OCI-LY1 (cell line): Measurements from ENCODE around the gene ARHGEF39.

Experiments used
- H2AFZ ChIP-seq: fragments of 200-600 bp; sonication (generic), shearing (Covaris generic); 2 replicates; pipeline ENCODE4 v1.6.0; 2014; ENCODE audit warnings: antibody characterized with exemption, mild to moderate bottlenecking, low read length
- H3F3A ChIP-seq: fragments of 200-600 bp; sonication (generic), shearing (Covaris generic); 2 replicates; pipeline ENCODE4 v1.6.0; 2014; ENCODE audit warnings: mild to moderate bottlenecking, antibody characterized with exemption, low read length, moderate library complexity; ENCODE audit not compliant: insufficient read depth
- H3K27ac ChIP-seq: fragments of 200-600 bp; sonication (generic); 2 replicates; pipeline ENCODE4 v1.5.1; 2014; ENCODE audit warnings: low read length, mixed run types, mild to moderate bottlenecking, low read depth; ENCODE audit not compliant: poor library complexity, severe bottlenecking
- H3K27me3 ChIP-seq: fragments of 200-600 bp; sonication (generic); 2 replicates; pipeline ENCODE4 v1.6.0; 2014; ENCODE audit warnings: antibody characterized with exemption, mild to moderate bottlenecking, low read length, moderate library complexity; ENCODE audit not compliant: insufficient read depth
- H3K36me3 ChIP-seq: fragments of 200-600 bp; sonication (generic); 2 replicates; pipeline ENCODE4 v1.6.1; 2014; ENCODE audit warnings: mild to moderate bottlenecking, antibody characterized with exemption, low read length, moderate library complexity, mixed read lengths; ENCODE audit not compliant: insufficient read depth
- H3K4me1 ChIP-seq: fragments of 200-600 bp; sonication (generic); 2 replicates; pipeline ENCODE4 v1.5.1; 2014; ENCODE audit warnings: mild to moderate bottlenecking, low read length, moderate library complexity; ENCODE audit not compliant: insufficient read depth, severe bottlenecking
- H3K4me2 ChIP-seq: fragments of 200-600 bp; sonication (generic), shearing (Covaris generic); 2 replicates; pipeline ENCODE4 v1.6.1; 2014; ENCODE audit warnings: low read length
- H3K4me3 ChIP-seq: fragments of 200-600 bp; sonication (generic); 2 replicates; pipeline ENCODE4 v1.5.1; 2014; ENCODE audit warnings: low read length, low read depth, mild to moderate bottlenecking, mixed read lengths; ENCODE audit not compliant: poor library complexity, severe bottlenecking
- H3K79me2 ChIP-seq: fragments of 200-600 bp; shearing (Covaris generic); 2 replicates; pipeline ENCODE4 v1.6.1; 2016; ENCODE audit warnings: mixed run types, low read length, mixed read lengths; ENCODE audit not compliant: insufficient read depth
- H3K9ac ChIP-seq: fragments of 200-600 bp; sonication (generic), shearing (Covaris generic); 2 replicates; pipeline ENCODE4 v1.6.1; 2014; ENCODE audit warnings: mild to moderate bottlenecking, low read length, mixed read lengths
- H3K9me2 ChIP-seq: fragments of 200-600 bp; sonication (generic), shearing (Covaris generic); 2 replicates; pipeline ENCODE4 v1.6.1; 2014; ENCODE audit warnings: low read depth, mild to moderate bottlenecking, low read length, mixed read lengths
- H3K9me3 ChIP-seq: fragments of 200-600 bp; shearing (Covaris generic); 2 replicates; pipeline ENCODE4 v1.6.1; 2014; ENCODE audit warnings: low read length, mixed read lengths
- H4K20me1 ChIP-seq: fragments of 200-600 bp; sonication (generic), shearing (Covaris generic); 2 replicates; pipeline ENCODE4 v1.6.0; 2016; ENCODE audit warnings: mild to moderate bottlenecking, low read length; ENCODE audit not compliant: insufficient read depth
- EZH2 ChIP-seq: fragments of 200-600 bp; sonication (generic), shearing (Covaris generic); IDR thresholded peaks from 2 replicates; pipeline ENCODE4 v1.8.0; 2017; ENCODE audit warnings: borderline replicate concordance, mixed run types, mild to moderate bottlenecking, antibody characterized with exemption, low read length, moderate library complexity, mixed read lengths
- TF ChIP-seq, protein P1 (sequence below): fragments of 200-600 bp; sonication (generic), shearing (Covaris generic); IDR thresholded peaks from 2 replicates; pipeline ENCODE4 v1.5.1; 2017; ENCODE audit warnings: mild to moderate bottlenecking, antibody characterized with exemption, low read length, moderate library complexity, mixed read lengths

ARHGEF39 gene

DNA sequence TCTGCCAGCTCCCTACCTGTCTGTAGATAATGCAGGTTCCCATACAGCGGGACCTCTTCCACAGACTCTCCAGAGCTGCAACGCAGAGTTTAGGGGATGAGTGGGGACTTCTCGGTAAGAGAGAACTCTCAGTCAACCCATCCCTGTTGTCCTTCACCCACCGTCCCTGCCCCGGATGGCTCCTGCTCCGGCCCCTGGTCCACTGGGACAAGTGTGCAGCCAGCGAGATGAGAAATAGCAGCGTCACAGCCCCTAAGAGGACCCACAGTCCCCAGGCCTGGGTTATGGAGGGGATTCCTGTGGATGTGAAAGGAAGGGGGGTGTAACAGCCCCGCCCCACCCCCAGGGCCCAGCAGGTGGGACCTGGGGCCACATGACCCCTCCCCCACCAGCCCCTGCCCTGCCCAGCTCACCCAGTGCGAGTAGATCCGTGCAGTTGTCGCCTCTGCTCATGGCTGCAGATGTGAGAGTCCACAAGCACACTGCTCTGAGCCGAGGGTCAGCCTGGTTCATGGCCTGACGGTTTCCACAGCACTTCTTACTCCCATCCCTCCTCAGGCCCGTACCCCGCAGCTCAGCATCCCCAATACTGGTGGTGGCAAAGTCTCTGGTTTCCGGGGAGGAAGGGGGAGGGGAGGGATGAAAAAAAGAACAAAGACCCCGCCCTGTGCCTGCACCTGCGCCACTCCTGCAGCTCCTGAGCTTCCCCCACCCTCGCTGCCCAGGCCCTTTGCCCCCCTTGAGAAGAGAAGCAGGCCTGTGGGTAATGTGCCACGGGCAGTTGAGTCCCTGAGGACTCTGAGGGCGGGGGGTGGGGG is 14.4 kb downstream of the ARHGEF39 start, which contains the start of gene SIT1:
TSS of gene SIT1 (minus strand) at position 591 of the 818 bp plus-strand sequence. CDS start at position 513, 78 bp downstream.
- peaks cover 17% of the 10 kb centered on the region for H3F3A ChIP-seq
- no peaks in the 10 kb centered on the region; the same call in 1 of the 2 replicates for H3K79me2 ChIP-seq
- no peaks in the 10 kb centered on the region for H3K36me3 ChIP-seq
- H3K27me3 ChIP-seq = no peaks in the 10 kb centered on the region
- H3K9me2 ChIP-seq = no peaks in the 10 kb centered on the region
- no peaks in the 10 kb centered on the region for H3K9me3 ChIP-seq
- TF ChIP-seq EZH2 = no peak
- TF ChIP-seq, protein P1, sequence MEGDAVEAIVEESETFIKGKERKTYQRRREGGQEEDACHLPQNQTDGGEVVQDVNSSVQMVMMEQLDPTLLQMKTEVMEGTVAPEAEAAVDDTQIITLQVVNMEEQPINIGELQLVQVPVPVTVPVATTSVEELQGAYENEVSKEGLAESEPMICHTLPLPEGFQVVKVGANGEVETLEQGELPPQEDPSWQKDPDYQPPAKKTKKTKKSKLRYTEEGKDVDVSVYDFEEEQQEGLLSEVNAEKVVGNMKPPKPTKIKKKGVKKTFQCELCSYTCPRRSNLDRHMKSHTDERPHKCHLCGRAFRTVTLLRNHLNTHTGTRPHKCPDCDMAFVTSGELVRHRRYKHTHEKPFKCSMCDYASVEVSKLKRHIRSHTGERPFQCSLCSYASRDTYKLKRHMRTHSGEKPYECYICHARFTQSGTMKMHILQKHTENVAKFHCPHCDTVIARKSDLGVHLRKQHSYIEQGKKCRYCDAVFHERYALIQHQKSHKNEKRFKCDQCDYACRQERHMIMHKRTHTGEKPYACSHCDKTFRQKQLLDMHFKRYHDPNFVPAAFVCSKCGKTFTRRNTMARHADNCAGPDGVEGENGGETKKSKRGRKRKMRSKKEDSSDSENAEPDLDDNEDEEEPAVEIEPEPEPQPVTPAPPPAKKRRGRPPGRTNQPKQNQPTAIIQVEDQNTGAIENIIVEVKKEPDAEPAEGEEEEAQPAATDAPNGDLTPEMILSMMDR = no peak
- peak within 1 kb of the TSS; percentile 96 for H3K4me2 ChIP-seq
- no peak within 1 kb of the TSS for H2AFZ ChIP-seq
- no peaks in the 10 kb centered on the region for H4K20me1 ChIP-seq
- H3K4me3 ChIP-seq = peak within 1 kb of the TSS; percentile 86
- H3K9ac ChIP-seq = peak within 1 kb of the TSS; percentile 96
- H3K4me1 ChIP-seq = peaks cover 63% of the 10 kb centered on the region
- H3K27ac ChIP-seq = peak within 1 kb of the TSS; percentile 92

DNA sequence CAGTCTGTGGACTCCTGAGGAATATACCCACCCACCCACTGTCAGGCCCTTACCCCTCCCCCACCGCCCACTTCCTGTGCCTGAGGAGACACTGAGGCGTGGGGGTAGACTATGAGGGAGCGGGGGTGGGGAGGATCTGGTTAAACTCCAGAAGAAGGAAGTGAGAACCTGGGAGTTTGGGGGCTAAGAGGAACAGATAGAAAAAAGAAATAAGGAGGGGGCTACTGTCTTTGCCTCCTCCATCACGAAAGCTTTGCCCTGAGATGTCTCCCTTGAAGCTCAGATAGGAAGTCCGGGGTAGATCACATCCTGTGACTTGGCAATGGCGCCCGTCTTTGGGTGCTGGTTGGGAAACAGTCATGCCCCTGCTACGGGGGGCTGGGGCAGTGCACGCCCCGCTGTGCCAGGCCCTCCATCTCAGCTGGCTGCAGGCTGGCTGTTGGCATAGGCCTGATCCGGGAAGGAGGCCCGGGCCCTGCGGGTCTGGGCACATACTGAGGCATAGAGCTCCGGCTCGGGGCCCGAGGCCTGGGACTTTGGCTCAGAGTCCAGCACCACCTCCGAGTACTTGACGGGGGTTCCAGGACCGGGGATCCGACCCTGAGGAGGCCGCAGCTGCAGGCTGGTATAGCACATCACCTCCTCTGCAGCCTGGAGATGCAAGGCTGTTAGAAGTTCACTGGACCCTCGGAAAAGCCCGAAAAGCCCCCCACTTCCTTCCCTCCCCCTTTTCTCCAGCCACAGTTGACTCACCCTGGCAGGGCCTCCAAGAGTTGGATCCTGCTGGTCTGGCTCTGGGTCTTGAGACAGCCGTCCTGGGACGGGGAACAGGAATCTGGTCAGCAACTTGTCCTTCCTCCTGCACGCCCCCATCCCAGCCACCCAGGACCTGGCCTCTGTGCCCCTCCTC is 15.3 kb downstream of the ARHGEF39 start:
- Histone ChIP-seq H3F3A (peaks cover 17% of the 10 kb centered on the region), H3K4me3 (peak overlapping the region; percentile 86), H3K27ac (peak overlapping the region; percentile 92), H3K4me2 (peak overlapping the region; percentile 96), H3K27me3 (no peaks in the 10 kb centered on the region), H3K9me2 (no peaks in the 10 kb centered on the region), H3K4me1 (peaks cover 71% of the 10 kb centered on the region), H2AFZ (no peak overlapping the region), H3K36me3 (no peaks in the 10 kb centered on the region), H3K79me2 (no peaks in the 10 kb centered on the region; the same call in 1 of the 2 replicates), H3K9ac (peak overlapping the region; percentile 96), H4K20me1 (no peaks in the 10 kb centered on the region), H3K9me3 (no peaks in the 10 kb centered on the region)
- no peak for TF ChIP-seq EZH2
- TF ChIP-seq, protein P1 = no peak

DNA sequence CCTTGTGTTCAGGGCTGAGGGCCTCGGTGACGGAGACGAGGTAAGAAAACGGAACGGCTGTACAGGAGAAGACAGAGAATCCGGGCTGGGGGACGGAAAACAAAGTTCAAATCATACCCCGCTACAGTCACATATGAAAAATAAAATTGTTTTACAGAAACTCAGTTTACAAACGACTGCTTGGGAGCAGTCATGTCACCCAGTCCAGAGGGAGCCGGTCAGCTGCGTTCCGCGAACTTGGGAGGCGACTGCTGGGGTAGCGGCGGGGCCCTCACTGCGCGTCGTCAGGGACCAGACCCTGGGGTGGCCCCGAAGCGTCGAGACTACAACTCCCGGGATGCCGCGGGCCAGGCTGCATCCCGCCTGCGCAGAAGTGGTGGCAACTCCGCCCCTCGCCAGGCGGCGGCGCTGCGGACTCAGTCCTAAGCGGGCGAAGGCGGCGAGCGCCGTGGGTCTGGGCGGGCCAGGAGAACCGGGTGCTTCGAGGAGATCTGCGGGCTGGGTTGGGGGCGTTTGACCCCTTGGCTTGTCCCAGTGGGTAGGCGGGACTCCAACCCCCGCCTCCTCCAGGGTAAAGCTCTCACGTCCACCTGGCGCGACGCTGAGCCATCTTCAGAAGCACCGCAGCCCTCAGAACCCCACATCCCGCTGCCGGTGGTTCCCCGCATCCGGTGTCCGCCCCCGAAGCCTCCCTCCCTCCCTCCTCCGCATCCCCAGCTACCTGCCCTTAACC is 18.3 kb downstream of the ARHGEF39 start:
- Histone ChIP-seq H3K4me3 (peak overlapping the region; percentile 80), H3K9ac (peak overlapping the region; percentile 92)

More for the DNA sequence above, 18.3 kb downstream of the ARHGEF39 start:
- H3K4me1 ChIP-seq = peaks cover 70% of the 10 kb centered on the region
- TF ChIP-seq EZH2 = no peak
- TF ChIP-seq, protein P1 = peak; percentile 88
- H3F3A ChIP-seq = peaks cover 17% of the 10 kb centered on the region
- H3K79me2 ChIP-seq = no peaks in the 10 kb centered on the region; the same call in 1 of the 2 replicates
- H3K4me2 ChIP-seq = peak overlapping the region; percentile 96
- H3K36me3 ChIP-seq = peaks cover 11% of the 10 kb centered on the region; the same call in 1 of the 2 replicates
- no peaks in the 10 kb centered on the region for H4K20me1 ChIP-seq
- H2AFZ ChIP-seq = no peak overlapping the region
- no peaks in the 10 kb centered on the region for H3K9me2 ChIP-seq
- no peaks in the 10 kb centered on the region for H3K27me3 ChIP-seq
- no peaks in the 10 kb centered on the region for H3K9me3 ChIP-seq
- peak overlapping the region; percentile 92 for H3K27ac ChIP-seq
